GM12891 (cell line): ENCODE results near the gene GLDN.

Experiments
- POLR2A ChIP-seq: IDR thresholded peaks from 2 replicates; pipeline ENCODE4 v1.6.1; 2011; ENCODE audit warnings: low read depth, low read length, control low read depth
- POLR2AphosphoS5 ChIP-seq: IDR thresholded peaks from 2 replicates; pipeline ENCODE4 v1.6.1; 2011; ENCODE audit warnings: low read depth, low read length, control low read depth
- TAF1 ChIP-seq: IDR thresholded peaks from 2 replicates; pipeline ENCODE4 v1.6.1; 2011; ENCODE audit warnings: low read depth, low read length, control low read depth

- TF ChIP-seq POLR2AphosphoS5 = no peak
- TF ChIP-seq POLR2A = no peak
- no peak for TF ChIP-seq TAF1
These were observed 26.9 kb downstream of the GLDN start for GRCh38 chr15:51368307-51368706.
